ENCODE measurements around the gene ATP5PB.

ATP5PB gene

DNA sequence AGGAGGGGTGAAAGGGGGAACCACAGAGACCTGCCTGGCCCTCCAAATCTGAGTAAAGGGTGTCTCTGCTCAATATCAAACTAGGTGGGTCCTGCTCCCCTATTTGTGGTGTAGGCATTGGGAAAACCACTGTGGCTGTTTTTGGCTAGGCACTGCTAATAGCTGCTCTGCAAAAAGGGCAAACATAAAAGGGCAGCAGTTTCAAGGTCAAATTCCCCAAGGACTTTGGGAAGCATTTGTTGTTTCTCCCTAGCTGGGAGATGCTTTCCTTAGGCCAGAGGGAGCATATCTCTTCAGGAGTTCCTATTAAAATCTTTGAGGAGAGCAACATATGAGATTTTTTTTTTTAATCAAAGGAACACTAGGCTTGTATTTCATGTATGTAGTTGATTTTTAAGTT, 26.9 kb downstream of the ATP5PB start:
- DNase-seq: no peak

DNA sequence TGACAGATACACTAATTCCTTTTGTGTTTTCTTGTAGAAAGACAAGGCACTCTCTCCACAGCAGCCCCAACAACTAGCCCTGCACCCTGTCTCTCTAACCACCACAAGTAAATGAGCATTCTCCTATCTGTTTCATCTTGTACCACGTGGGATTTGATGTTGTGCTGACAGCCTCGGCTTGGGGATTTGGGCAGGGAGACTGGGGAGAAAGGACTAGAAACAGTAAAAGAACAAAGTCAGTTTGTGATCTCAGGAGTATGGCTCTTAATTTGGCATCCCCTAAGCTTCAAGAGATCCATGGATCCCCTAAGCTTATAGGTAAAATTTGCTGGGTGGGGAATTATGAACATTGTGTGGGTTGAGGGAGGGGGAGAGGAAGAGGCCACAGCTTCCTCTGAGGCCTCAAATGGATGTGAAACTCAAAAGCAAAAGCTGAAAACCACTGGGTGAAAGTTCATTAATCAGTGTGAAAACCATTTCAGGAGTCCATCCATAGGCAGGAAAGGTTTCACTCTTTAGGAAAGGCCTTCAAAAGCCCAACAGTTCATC, 27.6 kb downstream of the ATP5PB start:
- no peak for DNase-seq

DNA sequence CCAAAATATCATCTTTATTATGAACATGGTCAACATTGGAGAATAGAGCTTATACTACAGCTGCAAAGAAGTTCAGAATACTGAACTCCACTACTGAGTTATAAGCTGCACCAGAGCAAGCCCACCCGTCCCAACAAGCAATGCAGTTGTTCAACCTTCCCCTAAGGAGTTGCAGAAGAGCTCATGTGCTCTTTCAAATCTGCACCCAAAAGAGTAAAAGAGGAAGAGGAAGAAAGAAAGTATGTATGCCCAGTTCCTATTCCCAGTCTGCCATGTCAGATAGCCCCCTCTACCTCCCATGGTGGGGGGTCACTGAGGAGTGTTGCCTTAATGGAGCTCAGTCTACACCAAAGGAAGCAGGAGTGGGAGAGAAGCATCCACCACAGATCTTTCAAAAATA, 31.4 kb downstream of the ATP5PB start:
- DNase-seq: no peak

DNA sequence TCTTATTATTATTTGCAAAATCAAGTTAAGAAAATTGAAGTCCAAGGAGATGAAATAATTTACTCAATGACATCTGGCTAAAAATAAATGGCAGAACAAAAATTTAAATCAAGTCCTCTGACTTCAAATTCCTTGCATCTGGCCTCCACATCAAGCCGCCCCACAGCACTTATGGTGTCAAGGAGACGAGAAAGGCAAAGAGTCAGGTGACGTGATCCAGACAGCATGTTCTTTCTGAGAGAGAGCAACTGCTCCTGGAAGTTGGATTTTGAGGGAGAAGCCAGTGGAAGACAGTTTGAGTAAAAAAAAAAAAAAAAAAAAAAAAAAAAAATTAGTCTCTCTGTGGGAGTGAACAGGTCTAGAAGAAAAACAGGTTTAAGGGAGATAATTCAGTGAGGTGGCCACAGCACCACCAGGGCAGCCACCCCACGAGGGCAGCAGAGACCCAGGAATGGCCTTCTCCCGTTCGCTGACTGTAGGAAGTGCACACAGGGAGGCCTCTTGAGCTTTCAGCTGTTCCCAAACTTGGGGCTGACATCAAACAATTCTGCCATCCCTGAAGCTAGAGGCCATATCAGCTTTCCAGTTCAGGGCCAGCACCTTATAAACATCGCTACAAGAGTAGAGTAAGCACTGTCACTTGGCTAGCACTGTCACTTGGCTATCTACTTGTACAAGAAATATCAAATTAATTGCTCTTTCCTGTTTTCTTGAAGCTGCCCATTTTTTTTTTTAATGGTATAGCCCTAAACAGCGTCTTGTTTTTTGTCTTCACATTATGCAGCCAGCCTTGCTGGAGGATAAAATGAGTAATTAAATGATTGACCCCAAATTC, 32.3 kb downstream of the ATP5PB start:
- DNase-seq: peak; percentile 48

DNA sequence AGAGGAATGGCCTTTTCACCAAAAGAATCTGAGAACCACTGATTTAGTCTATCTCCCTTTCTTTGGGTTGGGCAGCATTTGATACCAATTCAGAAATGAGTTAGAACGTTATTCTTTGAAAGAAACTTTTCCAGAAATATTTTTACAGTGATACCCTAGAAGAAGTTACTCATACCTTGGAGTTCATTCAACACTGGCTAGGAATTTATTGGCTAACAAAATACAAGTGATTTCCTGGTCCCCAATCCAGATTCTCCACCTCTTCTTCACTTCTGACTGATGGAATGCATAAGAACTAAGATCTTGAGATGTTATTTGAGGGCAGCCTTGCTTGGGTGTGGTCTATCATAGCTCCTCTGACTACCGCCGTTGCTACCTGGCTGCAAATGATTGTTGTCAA, 33.9 kb downstream of the ATP5PB start:
- no peak for DNase-seq

DNA sequence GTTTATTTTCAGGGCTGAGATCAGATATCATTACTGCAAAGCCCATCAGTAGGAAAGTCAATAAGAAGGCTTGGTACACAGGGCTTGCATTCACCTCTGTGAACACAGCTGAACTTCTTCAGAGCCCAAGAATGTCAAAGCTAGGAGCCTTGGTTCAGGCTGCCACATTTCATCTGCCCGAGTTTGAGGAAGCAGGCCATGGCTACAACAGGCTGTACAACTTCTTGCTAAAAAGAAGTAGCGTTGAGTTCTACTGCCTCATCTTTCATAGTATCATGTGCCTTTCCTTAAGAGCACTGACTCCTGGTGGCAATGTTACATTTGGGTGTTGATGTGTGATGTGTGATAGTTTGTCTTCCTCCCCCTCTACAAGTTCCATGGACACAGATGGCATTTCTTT, 34.6 kb downstream of the ATP5PB start:
- no peak for DNase-seq

DNA sequence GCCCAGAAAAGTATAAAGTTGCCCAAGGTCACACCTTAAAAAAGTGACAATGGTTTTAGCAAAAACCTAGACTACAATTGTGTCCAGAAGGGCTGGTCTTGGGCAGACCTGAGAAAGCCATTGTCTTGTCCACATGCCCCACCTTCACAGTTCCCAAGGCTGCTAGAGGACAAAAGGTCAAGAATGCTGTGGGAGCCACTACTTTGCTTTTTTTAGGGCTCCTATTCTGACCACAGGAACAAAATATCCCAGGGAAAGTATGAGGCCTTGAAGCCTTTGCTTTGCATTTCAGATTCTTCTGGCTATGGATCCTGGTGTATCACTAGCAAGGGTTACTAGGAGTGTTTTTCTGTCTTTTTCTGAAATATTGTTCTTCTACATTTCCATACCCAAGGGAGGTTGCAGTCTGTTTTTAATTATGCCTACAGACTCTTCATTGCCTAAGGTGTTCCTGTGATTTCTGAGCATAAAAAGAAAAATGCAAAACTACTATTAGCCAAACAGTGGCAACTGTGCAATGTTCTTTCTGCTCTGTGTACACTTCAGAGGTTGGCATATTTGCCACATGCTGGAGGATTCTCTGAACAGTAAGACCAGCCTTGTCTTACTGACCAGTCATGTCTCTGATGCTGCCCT, 35.2 kb downstream of the ATP5PB start:
- DNase-seq: no peak

DNA sequence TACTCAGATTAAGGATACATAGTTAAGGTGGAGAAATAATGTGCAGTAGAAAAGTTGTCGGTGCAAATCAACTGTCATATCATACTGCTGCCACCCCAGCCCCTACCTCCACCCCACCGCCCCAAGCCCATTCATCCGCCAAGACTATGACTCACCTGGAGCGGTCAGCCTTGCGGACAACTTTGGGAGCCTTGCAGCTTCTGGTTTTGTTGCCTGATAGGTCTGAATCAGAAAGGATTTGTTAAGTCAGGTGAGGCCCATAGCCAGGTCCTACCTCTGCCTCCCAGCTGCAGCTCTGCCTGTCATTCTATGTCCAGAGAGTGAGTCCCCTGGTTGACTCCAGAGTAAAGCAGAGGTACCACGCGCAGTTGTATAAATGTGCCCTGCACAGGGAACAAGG, 37.2 kb downstream of the ATP5PB start:
- no peak for DNase-seq

DNA sequence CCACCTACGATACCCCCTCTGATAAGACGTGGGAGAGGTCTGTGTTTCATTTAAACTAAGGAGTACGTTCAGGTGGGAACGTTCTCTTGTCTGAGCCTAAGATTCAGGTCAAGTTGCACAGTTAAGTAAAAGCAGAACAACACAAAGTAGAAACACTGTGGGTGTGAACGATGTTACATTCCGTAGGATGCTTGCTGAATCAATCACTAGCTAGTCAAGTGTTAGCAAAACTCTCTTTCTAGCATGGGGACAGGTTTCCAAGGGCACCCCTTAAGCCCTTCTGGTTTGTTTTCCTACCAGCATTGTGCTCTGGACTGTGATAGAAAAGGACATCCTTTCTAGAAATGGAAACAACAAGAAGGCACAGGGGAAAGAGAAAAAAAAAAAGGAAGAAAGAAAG, 37.9 kb downstream of the ATP5PB start:
- no peak for DNase-seq

DNA sequence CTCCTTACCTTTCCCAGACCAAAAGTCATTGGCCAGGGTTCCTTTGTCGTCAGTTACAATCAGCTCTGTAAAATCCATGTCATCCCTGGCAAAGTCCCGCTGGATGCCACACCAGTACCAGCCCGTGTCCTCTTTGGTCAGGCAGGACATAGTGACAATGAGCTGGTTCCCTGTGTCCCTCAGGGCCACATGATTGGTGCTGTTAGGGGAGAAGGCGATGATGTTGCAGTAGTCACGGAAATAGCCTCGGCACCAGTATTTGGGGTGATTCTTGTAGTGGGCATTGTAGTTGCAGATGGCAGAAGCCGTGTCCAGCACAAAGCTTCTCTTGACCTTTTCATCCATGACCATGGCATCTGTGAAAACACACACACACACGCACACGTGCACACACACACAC, 39.4 kb downstream of the ATP5PB start:
- no peak for DNase-seq

DNA sequence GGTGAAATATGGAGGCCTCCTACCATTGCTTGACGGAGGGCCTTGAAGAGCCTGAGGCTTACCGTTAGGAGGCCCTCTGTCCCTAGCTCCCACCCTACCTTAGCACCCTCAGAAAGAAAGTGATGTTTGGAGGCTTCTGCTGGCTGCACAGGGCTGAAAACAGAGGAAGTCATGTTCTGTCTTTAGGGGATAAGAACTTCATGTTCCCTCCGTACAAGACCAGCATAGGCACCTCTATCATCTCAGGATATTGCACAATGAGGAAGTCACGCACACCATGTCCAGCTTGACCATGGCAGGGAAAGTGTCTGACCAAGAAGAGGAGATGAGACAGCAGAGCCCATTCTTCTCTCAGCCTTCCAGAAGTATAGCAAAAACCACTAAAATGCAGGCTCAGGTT, 40.3 kb downstream of the ATP5PB start:
- no peak for DNase-seq

DNA sequence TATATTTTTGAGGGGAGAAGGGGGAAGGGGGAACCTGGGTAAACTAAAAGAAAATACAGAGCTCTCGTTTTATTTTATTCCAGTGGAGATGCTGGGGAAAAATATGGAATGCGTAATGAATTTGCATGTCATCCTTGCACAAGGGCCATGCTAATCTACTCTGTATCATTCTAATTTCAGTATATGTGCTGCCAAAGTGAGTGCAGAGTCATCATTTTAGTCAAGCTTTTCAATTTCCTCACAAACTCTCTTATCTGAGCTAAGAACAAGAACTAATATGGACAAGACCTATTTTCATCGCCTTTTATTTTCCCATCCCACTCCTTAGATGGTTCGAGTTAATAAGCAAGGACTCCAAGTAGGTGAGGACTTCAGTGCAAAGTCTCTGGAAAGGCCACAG, 41.0 kb downstream of the ATP5PB start:
- no peak for DNase-seq

DNA sequence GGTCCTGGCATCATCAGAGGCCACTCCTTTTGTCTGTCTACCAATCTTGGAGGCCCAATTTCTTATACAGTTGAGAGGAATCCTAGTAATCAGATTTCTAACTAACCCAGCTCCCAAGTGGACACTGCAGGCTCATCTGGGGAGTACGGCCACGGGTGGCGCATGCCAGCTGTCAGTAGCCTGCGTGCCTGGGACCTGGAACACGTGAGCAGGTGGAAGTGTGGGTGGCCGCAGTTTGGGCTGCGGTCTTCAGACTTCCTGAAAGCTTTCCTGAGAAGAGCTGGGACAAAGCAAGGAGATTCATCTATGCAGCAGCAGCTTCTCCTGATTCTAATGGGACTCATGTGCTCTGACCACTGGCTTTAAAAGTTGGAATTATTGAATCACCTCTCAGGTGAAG, 41.8 kb downstream of the ATP5PB start:
- DNase-seq: no peak

DNA sequence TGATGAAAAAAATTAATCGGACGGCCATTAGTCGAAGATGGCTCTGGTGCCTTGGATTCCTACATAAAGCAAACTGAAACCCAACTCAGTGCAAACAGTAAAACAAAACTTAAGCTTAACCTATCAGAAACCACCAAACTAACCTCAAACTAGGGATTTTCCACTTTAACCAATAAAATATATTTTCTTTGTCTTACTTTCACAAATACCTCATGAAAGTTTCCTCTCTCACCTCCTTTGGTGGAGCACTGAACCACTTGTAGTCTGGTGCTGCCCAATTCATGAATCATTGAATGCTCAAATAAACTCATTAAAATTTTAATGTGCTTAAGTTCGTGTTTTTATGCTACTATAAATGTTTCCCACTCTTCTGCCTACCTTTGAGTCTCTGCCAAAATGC, 47.1 kb downstream of the ATP5PB start:
- no peak for DNase-seq

DNA sequence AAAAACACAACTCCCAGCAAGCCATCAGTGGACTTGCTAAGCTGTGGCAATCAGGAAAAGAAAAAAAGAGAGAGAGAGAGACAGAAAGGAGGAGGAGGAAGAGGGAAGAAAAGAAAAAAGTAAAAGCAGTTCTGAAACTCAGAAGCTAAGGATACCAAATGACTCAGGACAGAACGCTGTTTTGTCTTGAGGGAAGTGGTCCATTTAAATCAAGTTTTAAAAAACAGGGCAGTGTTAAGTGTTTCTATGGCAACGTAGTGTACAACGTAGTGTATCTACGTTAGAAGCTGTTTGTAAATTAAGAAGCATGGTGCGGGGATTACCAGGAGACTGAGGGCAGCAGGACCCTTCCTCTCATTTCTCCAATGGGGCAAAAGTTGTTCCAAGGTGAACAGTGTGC, 48.3 kb downstream of the ATP5PB start:
- no peak for DNase-seq

DNA sequence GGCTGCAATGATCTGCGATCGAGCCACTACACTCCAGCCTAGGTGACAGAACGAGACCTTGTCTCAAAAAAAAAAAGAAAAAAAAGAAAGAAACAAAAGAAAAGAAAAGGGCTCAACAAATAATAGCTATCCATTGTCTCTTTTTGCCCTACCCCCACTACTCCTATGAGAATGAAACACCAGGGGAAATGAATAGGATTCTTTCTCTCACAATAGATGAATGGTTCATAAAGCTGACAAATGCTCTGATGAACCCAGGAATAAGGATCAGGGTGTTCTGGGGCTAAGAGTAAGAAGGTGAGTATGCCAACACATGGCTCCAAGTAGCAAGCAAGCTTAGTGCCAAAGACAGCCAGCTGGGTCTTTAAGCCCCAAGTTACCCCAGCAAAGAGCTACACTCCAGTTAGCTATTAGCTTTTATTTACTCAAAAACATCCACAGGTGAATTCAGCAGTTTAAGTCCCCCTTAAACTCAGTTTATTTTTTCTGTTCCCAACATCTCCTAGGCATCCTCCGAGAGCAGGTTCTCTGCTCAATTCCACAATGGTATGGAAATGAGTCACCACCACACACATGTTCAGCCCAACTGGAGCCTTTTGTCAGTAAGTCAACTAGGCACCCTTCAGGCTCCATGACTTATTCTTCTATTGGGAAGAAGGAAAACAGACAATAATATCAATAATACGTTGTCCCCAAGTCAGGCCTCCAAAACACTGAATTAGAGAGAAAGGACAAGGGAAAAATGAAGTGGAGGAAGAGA, 49.9 kb downstream of the ATP5PB start:
- DNase-seq: no peak

DNA sequence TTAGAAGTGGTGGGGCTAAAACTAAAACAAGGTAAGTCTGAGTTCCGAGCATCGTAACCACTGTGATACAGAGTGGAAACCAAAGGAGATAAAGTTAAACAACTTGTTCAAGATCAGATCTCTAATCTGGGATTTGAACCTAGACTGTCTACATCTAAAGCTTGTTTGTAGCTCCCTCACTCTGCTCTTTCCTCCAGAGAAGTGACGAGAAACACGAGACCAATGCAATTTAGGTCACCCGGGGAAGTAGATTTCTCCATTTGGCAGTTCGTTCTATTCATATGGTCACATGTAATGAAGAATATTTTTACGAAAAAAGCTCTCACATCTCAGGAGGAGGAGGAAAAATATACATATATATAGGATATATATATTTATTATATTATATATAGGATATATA, 52.4 kb downstream of the ATP5PB start:
- DNase-seq: no peak

DNA sequence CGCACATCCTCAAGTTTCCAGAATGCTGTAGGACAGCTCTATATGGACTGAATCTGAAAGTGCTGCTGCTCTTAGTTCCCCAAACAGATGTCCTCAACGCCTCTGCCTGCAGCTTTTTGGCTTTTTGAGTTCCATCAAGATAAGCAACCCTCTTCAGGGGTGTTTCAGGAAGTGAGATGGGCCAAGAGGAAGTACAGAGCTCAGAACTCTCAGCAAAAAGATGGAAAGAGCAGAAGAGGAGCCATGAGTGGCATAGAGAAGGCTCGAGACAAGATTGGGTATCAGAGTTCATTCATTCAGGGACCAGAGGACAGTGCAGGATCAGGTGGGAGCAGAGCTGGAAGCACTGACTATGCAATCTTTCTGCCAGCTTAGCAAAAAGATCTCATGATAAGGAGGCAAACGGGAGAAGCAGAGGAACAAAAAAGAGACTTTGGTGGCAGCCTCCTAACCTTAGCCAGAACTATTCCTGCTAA, 54.4 kb downstream of the ATP5PB start, which contains the start of the genes ADORA3 and TMIGD3:
ADORA3 (minus strand) TSS at position 49 of the 476 bp plus-strand sequence. CDS start 279 bp downstream, outside the sequence.
TMIGD3 (minus strand) TSS at position 49 of the 476 bp plus-strand sequence. CDS start 279 bp downstream, outside the sequence.
- no peak for DNase-seq

DNA sequence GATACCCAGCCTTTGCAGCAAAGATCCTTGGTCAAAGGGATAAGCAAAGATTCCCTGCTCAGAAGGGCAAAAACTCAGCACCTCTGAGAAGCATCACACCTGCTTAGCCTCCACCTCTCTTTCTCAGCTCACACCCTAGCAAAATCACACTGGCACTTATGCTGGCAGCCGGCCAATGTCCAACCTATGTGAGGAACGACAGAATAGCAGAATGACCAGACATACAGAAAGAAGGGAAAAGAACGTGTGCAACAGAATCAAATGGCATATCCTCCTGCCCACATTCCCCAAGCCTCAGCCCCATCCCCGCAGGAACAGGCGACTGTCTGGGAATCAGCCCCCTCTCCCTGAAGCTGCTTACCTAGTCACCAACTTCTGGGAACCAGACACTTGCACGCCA, 54.8 kb downstream of the ATP5PB start:
- DNase-seq: no peak

DNA sequence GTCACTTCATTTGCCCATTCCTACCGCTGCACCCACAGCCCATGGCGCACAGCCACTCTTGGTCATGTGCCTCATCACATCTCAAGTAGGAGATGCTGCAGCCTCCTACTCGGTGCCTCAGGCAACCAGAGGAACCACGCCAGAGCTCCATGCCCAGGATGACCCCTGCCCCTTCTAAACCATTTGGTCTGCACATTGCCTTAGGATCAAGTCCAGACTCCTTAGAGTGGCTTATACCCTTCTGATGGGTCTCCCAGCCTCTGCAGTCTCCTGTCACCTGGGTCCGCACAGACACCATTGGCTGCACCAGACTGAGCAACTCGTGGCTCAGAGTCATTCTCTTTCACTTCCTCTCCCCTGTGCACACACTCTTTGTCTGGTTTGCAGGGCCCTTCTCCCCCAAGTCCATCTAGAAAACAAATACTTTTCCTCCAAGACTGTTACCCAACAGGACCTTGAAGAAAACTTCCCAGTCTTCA, 56.4 kb downstream of the ATP5PB start:
- no peak for DNase-seq

DNA sequence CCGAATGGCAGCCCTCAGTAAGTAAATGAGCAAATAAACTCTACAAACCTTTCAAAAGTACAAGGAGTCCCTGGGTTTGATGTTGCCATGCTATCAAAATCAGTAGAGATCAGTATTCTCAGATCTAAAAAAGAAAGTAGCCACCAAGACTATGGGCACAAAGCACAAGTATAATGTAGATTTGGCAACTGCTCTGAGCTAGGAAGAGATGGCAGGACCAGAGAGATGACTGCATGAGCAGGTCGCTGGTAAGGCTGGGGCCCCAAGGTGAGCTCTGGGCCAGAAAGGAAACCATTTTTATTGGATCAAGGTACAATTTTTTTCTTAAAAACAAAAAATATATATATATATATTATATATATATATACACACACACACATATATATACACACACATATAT, 57.3 kb downstream of the ATP5PB start:
- no peak for DNase-seq

DNA sequence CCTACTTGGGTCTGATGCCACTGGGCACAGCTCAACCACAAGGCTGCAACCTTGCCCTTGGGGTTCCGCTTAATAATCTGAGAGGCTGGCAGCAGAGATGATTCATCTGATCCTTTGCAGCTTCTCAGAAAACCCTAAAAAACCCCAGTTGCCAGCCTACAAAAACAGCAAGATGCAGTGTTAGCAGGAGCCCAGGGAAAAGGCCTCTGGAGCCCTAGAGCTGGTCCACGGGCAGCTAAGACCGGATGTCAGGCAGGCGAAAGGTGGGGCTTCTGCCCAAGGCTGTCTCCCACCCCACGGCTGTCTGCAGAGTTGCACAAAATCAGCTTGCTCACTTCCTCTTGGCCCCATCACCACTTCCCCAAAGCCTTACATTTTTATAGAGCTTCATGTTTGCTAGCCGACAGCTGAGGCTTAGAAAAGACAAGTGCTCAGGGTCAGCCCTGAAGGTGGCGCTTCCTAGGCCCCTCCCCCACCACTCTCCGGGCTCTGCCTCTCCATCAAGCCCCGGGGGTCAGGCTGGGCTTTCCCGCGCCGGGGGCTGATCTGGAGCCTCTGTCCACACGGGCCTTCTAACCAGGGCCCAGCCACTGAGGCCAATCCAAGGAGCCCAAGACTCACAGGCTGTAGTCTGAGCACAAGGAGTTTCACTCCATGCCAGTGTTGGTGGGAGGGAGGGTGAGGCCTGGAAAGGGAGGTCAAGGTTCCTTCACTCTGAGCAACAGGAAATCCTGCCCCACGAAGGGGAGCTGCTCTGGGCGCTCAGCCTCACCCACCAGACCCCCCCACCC, 58.3 kb downstream of the ATP5PB start:
- DNase-seq: peak; percentile 76
